NCI-H446 treated with DMSO at 0.1 percent for 48 hours (cell line): ENCODE results near the gene SLC12A3.

Source experiments
- DNase-seq: peaks from one replicate; lab custom pipeline; 2025; lab: John Stamatoyannopoulos, UW

The SLC12A3 gene

GRCh38 chr16:56943761-56944375 is 78.9 kb downstream of the SLC12A3 start:
- no peak for DNase-seq

- DNase-seq = no peak
Measured at GRCh38 chr16:56944954-56945839, 80.2 kb downstream of the SLC12A3 start.

- DNase-seq = no peak
Measured at GRCh38 chr16:56945847-56946527, 81.0 kb downstream of the SLC12A3 start.

GRCh38 chr16:56946767-56947603 is 82.0 kb downstream of the SLC12A3 start:
- no peak for DNase-seq

GRCh38 chr16:56947604-56947995 is 82.6 kb downstream of the SLC12A3 start:
- no peak for DNase-seq

- DNase-seq = no peak
Measured at GRCh38 chr16:56948234-56948633, 83.2 kb downstream of the SLC12A3 start.

- DNase-seq = no peak
Measured at GRCh38 chr16:56950051-56950450, 85.0 kb downstream of the SLC12A3 start.

GRCh38 chr16:56950455-56950854 is 85.4 kb downstream of the SLC12A3 start:
- DNase-seq = no peak

GRCh38 chr16:56950881-56951771 is 86.1 kb downstream of the SLC12A3 start:
- no peak for DNase-seq

- DNase-seq = no peak
Measured at GRCh38 chr16:56953006-56953405, 88.0 kb downstream of the SLC12A3 start.

- no peak for DNase-seq
Measured at GRCh38 chr16:56956076-56956475, 91.1 kb downstream of the SLC12A3 start.

- no peak for DNase-seq
Measured at GRCh38 chr16:56956756-56957155, 91.7 kb downstream of the SLC12A3 start.

- DNase-seq = no peak
Measured at GRCh38 chr16:56960681-56961281, 95.8 kb downstream of the SLC12A3 start.

GRCh38 chr16:56961386-56961785 is 96.4 kb downstream of the SLC12A3 start:
- DNase-seq = no peak

GRCh38 chr16:56961851-56962281 is 96.9 kb downstream of the SLC12A3 start, which contains the start of gene CETP:
Gene CETP, plus strand, starts transcription at chr16:56961950. Its CDS starts 30 bp downstream, at chr16:56961980.
- DNase-seq = no peak

- DNase-seq = no peak
Measured at GRCh38 chr16:56964243-56965148, 99.5 kb downstream of the SLC12A3 start.
